Right ventricle myocardium inferior (tissue), 1 donor: ENCODE results near the gene ACBD5. TPM values are rescaled to one million over a fixed set of nuclear protein-coding genes. Genes with fewer than 3 reads are reported as not detected.
"Not testable (repeated sequence)": the region's sequence is repeated elsewhere in the genome, so short reads cannot be mapped to it uniquely, and the experiment has no call there.

ENCODE experiments used
- ATAC-seq: fragments of 200-7000 bp; cut with Tn5 transposase; one replicate; pipeline ENCODE4 v1.9.1; 2020; ENCODE audit warnings: mild to moderate bottlenecking, moderate library complexity
- DNase-seq: peaks from one replicate; pipeline ENCODE4 v3.0.0; 2021; ENCODE audit errors: missing footprints
- intact Hi-C: fragments of 100-400 bp; cut with DNase I; formaldehyde crosslinking; loops from one replicate; pipeline ENCODE4 v1.11.0; 2022
- total RNA-seq: library from RNA; stranded (reverse); fragmentation: NEBNext Ultra II Directional; extraction: Animal tissue kit (Norgen Biotek cat#: 25700); gene quantifications from one replicate; pipeline ENCODE4 v1.2.1, GENCODE V29; 2021
- donor health status: DM: no; HTN: yes; CAD: no; lungs with severe emphysema.

ACBD5 gene
- total RNA-seq, 1 donor from 2014 or later: 77.5 TPM

DNA sequence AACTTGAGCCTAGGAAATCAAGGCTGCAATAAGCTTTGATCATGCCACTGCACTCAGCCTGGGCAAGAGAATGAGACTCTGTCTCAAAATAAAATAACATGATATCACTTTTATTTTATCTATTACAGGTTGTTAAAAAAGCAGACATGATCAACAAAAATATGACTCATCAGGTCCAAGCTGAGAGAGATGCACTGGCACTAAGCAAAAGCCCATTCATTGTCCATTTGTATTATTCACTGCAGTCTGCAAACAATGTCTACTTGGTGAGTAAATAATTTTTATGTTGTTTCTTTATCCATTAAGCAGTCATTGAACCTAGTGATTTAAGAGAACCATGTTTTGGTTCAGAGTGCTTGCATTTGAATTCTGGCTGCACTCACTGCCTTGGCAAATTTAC is 82.2 kb downstream of the ACBD5 start:
- ATAC-seq: no peak
- intact Hi-C loops: loop anchor here (10.0 kb wide), 1 partner anchor 54 kb away; the partner anchor contains the start of gene ANKRD26
- no peak for DNase-seq

DNA sequence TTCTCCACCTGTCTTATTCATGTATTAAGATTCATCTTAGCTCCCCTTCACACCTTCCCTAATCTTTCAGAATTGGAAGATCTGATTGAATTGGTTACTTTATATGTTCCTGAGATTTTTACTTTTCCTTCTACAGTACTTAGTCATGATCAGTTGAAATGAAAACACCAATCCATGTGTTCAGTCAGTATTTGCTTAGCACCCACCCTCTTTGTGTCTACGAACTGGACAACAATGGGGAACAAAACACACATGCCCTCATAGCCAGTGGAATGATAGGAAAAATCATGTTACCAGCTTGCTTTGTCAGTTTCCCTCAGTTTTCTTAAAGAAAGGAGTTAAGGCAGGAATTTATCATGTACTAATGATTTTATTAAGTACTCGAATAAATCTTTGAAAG is 83.4 kb downstream of the ACBD5 start:
- intact Hi-C loops: loop anchor here (10.0 kb wide), 1 partner anchor 52 kb away; the partner anchor contains the start of gene ANKRD26
- DNase-seq (no peak), ATAC-seq (no peak)

DNA sequence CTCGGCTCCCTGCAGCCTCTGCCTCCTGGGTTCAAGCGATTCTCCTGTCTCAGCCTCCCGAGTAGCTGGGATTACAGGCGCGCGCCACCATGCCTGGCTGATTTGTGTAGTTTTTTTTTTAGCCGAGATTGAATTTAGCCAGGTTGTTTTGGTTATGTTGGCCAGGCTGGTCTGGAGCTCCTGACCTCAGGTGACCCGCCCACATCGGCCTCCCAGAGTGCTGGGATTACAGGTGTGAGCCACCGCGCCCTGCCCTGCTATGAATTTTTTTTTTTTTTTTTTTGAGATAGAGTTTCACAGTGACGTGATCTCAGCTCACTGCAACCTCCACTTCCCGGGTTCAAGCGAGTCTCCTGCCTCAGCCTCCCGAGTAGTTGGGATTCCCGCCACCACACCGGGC is 84.0 kb downstream of the ACBD5 start:
- DNase-seq: peak; percentile 50
- not testable (repeated sequence) for ATAC-seq
- intact Hi-C loops: loop anchor here (10.0 kb wide), 1 partner anchor 52 kb away; the partner anchor contains the start of gene ANKRD26

DNA sequence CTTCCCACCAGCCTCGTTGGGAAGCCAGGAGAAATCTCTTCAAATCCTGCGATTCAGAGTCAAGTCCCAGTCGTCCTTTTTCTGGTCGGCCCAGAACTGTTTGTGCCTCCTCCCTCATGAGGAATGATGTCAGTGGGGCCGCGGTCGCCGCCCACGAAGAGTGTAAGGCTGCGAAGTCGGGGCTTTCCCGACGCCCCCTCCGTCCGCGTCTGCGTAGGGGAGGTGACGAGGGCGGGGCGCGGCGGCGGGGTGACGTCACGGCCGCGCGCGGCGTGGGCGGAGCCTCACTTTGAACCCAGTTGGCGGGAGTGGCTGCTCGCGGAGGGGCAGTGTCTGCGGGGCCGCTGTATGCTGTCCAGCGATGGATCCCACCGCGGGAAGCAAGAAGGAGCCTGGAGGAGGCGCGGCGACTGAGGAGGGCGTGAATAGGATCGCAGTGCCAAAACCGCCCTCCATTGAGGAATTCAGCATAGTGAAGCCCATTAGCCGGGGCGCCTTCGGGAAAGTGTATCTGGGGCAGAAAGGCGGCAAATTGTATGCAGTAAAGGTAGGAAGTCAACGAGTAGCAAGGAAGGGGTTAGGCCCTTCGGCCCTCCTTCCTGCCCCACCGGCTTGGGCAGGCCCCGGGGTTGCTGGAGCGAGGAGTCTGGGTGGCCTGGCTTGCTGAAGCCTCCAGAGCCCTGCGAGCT is 85.4 kb downstream of the ACBD5 start, which contains the start of gene MASTL:
Gene MASTL (plus strand): TSS at position 287 of the 689 bp plus-strand sequence. CDS start 75 bp downstream, at position 362.
- peak; percentile 97 for ATAC-seq
- intact Hi-C loops: loop anchor here (2.0 to 10.0 kb wide), 2 partner anchors 50 to 86 kb away; partner anchors contain the start of genes ACBD5 and ANKRD26
- peak; percentile 97 for DNase-seq

DNA sequence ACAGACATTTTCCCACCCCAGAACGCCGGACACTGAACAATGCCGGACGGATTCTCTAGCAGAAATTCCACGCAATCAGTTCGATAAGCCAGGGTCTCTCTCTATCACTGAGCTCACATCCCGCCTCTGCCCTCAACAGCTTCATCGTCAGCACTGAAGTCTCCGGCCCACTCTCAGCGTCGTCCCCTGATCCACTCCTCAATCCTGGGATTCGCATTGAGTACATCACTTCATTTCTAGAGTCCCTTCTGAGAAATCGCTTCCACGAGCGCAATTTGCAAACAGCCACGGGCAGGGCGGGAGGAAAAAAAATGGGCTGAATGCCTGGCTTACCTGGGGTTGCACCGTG is 86.8 kb downstream of the ACBD5 start:
- intact Hi-C loops: loop anchor here (2.0 to 10.0 kb wide), 2 partner anchors 49 to 87 kb away; partner anchors contain the start of genes ACBD5 and ANKRD26

DNA sequence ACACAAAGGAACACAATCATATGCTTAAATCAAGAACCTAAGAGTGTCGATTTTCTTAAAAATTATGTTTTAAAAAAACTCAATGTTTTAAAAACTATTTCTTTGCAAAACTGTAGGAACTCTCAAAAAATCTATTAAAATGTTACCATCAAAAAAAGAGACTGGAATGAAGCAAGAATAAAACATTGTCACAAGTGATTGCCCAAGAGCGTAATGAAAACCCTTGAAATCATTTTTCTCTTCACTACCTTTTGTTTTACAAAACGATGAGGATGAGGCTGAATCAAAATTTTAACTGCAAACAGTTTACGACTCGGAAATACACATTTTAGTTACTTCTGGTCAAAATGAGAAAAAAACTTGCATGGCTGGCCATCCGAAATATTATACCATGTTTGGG is 87.3 kb downstream of the ACBD5 start:
- intact Hi-C loops: loop anchor here (10.0 kb wide), 1 partner anchor 49 kb away; the partner anchor contains the start of gene ANKRD26
- ATAC-seq: no peak
- no peak for DNase-seq

More for the DNA sequence above, 86.8 kb downstream of the ACBD5 start:
- DNase-seq: peak; percentile 50
- ATAC-seq: no peak

DNA sequence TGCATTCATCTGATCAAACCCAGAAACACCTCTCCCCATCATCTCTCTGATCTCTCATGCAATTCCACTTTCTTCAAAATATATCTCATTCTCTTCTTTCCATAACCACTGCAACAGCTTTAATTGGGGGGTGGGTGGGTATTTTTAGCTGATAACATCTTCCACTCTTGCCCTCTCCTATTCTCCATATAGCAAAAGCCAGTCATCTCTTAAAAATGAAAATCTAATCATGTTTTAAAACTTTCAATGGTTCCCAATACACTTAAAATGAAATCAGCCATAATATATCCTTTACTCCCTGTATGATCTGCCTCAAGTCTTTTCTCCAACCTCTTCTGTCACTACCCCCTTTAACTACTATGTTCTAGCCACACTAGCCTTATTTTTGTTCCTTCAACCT is 87.9 kb downstream of the ACBD5 start:
- no peak for DNase-seq
- ATAC-seq: no peak
- intact Hi-C loops: loop anchor here (10.0 kb wide), 1 partner anchor 48 kb away; the partner anchor contains the start of gene ANKRD26

DNA sequence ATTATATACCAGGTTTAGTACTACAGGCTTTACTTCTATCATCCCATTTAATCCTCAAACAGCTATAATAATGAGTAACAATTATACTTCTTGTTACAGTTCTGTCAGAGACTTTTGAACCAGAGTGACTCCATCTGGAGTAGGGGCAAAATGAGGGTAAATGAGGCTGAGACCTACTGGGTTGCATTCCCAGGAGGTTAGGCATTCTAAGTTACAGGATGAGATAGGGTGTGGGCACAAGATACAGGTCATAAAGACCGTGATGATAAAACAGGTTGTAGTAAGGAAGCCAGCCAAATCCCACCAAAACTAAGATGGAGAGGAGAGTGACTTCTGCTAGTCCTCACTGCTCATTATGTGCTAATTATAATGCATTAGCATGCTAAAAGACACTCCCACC is 90.3 kb downstream of the ACBD5 start:
- ATAC-seq: no peak
- intact Hi-C loops: loop anchor here (10.0 kb wide), 1 partner anchor 45 kb away; the partner anchor contains the start of gene ANKRD26
- no peak for DNase-seq

DNA sequence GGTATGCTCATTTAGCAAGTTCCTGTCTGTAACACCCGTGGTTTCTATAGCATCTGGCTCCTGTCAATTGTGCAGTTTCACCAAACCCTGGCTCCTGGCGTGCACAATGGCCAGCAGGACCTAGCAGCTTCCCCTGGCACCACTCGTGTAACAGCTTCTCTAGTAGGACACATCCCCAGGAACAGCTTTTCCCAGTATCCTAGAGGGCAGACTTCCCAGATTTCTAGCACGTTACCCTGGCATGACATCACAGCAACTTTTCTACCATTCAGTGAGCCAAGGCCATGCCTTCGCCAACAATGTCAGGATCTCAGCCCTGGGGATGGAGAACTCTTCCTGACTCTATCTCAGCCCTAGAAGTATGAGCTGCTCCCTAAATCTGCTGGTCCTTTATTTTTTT is 92.9 kb downstream of the ACBD5 start:
- no peak for DNase-seq
- ATAC-seq: peak; percentile 63
- intact Hi-C loops: no loop called here

DNA sequence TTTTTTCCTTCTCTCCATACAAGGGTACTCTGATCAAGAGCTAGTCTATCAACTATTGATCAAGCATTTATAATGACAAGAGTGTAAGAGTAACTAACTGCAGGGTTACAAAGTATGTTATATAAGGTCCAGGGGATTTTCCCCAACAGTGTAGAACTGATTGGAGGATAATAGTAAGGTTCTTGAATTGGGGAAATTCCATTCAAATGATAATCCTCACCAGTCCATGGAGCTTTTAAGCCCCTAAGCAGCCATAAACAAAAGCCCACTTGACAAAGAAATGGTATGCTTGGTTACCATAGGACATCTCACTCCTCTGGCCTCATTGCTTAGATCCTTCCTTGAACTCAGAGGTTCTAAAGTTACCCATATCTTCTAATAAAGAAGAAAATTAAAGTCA is 94.7 kb downstream of the ACBD5 start:
- ATAC-seq (no peak), DNase-seq (no peak)
- intact Hi-C loops: no loop called here

Other genes starting within 250 kb of the ACBD5 start
- 10.9 TPM for gene ANKRD26, start 140.3 kb downstream of the ACBD5 start, total RNA-seq
- gene YME1L1, start 86.4 kb downstream of the ACBD5 start, total RNA-seq: 91.1 TPM
- gene MASTL, start 85.4 kb downstream of the ACBD5 start, total RNA-seq: 1.5 TPM